MM.1S (cell line): ENCODE data around the gene GNAT2.

Experiments used
- DNase-seq: peaks from one replicate; pipeline ENCODE4 v3.0.0-alpha.2; 2015
- H2AFZ ChIP-seq: fragments of 300-600 bp; sonication (generic); 2 replicates; pipeline ENCODE4 v1.6.0; 2016; ENCODE audit warnings: antibody characterized with exemption, low read length
- H3F3A ChIP-seq: fragments of 300-600 bp; sonication (generic); 2 replicates; pipeline ENCODE4 v1.6.1; 2016; ENCODE audit warnings: mild to moderate bottlenecking, antibody characterized with exemption, low read length, moderate library complexity, mixed read lengths; ENCODE audit not compliant: insufficient read depth
- H3K27ac ChIP-seq: fragments of 300-600 bp; sonication (generic); 2 replicates; pipeline ENCODE4 v1.5.1; 2016; ENCODE audit warnings: mild to moderate bottlenecking, low read length
- H3K27me3 ChIP-seq: fragments of 300-600 bp; sonication (generic); replicated peaks from 2 replicates; pipeline ENCODE4 v1.6.0; 2016; ENCODE audit warnings: low read length; ENCODE audit not compliant: insufficient read depth
- H3K36me3 ChIP-seq: fragments of 300-600 bp; sonication (generic); replicated peaks from 2 replicates; pipeline ENCODE4 v1.6.1; 2016; ENCODE audit warnings: mild to moderate bottlenecking, low read length, mixed read lengths; ENCODE audit not compliant: insufficient read depth
- H3K4me1 ChIP-seq: fragments of 300-600 bp; sonication (generic); 2 replicates; pipeline ENCODE4 v1.6.1; 2016; ENCODE audit warnings: low read length, mixed read lengths
- H3K4me2 ChIP-seq: fragments of 300-600 bp; sonication (generic); 2 replicates; pipeline ENCODE4 v1.6.0; 2016; ENCODE audit warnings: low read depth, low read length
- H3K4me3 ChIP-seq: fragments of 300-600 bp; sonication (generic); 2 replicates; pipeline ENCODE4 v1.5.1; 2016; ENCODE audit warnings: low read length, mixed read lengths
- H3K79me2 ChIP-seq: fragments of 300-600 bp; sonication (generic); 2 replicates; pipeline ENCODE4 v1.6.1; 2016; ENCODE audit warnings: mixed run types, low read length, mixed read lengths
- H3K9ac ChIP-seq: fragments of 300-600 bp; sonication (generic); 2 replicates; pipeline ENCODE4 v1.6.1; 2016; ENCODE audit warnings: low read length, mixed read lengths
- H3K9me2 ChIP-seq: fragments of 300-600 bp; sonication (generic); replicated peaks from 2 replicates; pipeline ENCODE4 v1.6.1; 2016; ENCODE audit warnings: mild to moderate bottlenecking, low read length, mixed read lengths; ENCODE audit not compliant: insufficient read depth
- H3K9me3 ChIP-seq: fragments of 300-600 bp; sonication (generic); replicated peaks from 2 replicates; pipeline ENCODE4 v1.6.1; 2016; ENCODE audit warnings: mild to moderate bottlenecking, low read length, mixed read lengths; ENCODE audit not compliant: insufficient read depth
- H4K20me1 ChIP-seq: fragments of 300-600 bp; sonication (generic); 2 replicates; pipeline ENCODE4 v1.6.1; 2016; ENCODE audit warnings: mild to moderate bottlenecking, low read length, moderate library complexity, mixed read lengths; ENCODE audit not compliant: insufficient read depth
- EZH2 ChIP-seq: fragments of 300-600 bp; sonication (generic); optimal IDR thresholded peaks from 2 replicates; pipeline ENCODE3; 2017; ENCODE audit warnings: low read depth, mild to moderate bottlenecking, antibody characterized with exemption, low read length, mixed read lengths
- EZH2phosphoT487 ChIP-seq: fragments of 300-600 bp; sonication (generic); IDR thresholded peaks from 2 replicates; pipeline ENCODE4 v1.6.1; 2018; ENCODE audit warnings: antibody characterized with exemption, low read length
- TF ChIP-seq, protein P1 (sequence below): fragments of 300-600 bp; sonication (generic); IDR thresholded peaks from 2 replicates; pipeline ENCODE4 v1.5.1; 2016; ENCODE audit warnings: antibody characterized with exemption, low read length, mixed read lengths

GNAT2 gene

GRCh38 chr1:109570414-109570813 lies 49.0 kb downstream of the GNAT2 start:
- H4K20me1 ChIP-seq, result no peaks in the 10 kb centered on the region
- H3K9me3 ChIP-seq, result no peaks in the 10 kb centered on the region
- H3K4me3 ChIP-seq, result no peak overlapping the region
- peaks cover 4% of the 10 kb centered on the region for H3K4me1 ChIP-seq
- peaks cover 70% of the 10 kb centered on the region for H3K79me2 ChIP-seq
- no peaks in the 10 kb centered on the region for H3K9me2 ChIP-seq
- H3F3A ChIP-seq, result no peaks in the 10 kb centered on the region
- DNase-seq, result no peak
- no peaks in the 10 kb centered on the region for H3K36me3 ChIP-seq
- H3K4me2 ChIP-seq, result no peak overlapping the region
- H3K27me3 ChIP-seq, result no peaks in the 10 kb centered on the region
- no peak for TF ChIP-seq EZH2
- no peak for TF ChIP-seq EZH2phosphoT487
- TF ChIP-seq, protein P1, sequence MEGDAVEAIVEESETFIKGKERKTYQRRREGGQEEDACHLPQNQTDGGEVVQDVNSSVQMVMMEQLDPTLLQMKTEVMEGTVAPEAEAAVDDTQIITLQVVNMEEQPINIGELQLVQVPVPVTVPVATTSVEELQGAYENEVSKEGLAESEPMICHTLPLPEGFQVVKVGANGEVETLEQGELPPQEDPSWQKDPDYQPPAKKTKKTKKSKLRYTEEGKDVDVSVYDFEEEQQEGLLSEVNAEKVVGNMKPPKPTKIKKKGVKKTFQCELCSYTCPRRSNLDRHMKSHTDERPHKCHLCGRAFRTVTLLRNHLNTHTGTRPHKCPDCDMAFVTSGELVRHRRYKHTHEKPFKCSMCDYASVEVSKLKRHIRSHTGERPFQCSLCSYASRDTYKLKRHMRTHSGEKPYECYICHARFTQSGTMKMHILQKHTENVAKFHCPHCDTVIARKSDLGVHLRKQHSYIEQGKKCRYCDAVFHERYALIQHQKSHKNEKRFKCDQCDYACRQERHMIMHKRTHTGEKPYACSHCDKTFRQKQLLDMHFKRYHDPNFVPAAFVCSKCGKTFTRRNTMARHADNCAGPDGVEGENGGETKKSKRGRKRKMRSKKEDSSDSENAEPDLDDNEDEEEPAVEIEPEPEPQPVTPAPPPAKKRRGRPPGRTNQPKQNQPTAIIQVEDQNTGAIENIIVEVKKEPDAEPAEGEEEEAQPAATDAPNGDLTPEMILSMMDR, result no peak
- no peak overlapping the region for H2AFZ ChIP-seq
- H3K9ac ChIP-seq, result no peak overlapping the region
- no peak overlapping the region for H3K27ac ChIP-seq

- Histone ChIP-seq H3F3A (no peaks in the 10 kb centered on the region), H3K9me3 (no peaks in the 10 kb centered on the region), H3K27ac (no peak overlapping the region), H4K20me1 (0 out of 2 replicates have a peak, but pooled peaks cover 1% of the 10 kb centered on the region), H3K4me2 (no peak overlapping the region), H3K79me2 (peaks cover 81% of the 10 kb centered on the region), H3K9me2 (no peaks in the 10 kb centered on the region), H3K4me3 (no peak overlapping the region), H3K4me1 (peaks cover 10% of the 10 kb centered on the region), H3K36me3 (no peaks in the 10 kb centered on the region), H2AFZ (no peak overlapping the region), H3K27me3 (no peaks in the 10 kb centered on the region), H3K9ac (no peak overlapping the region)
- TF ChIP-seq EZH2 (no peak), EZH2phosphoT487 (no peak)
- TF ChIP-seq, protein P1, result no peak
- DNase-seq, result no peak
Measured at GRCh38 chr1:109569323-109569722, 50.1 kb downstream of the GNAT2 start.

GRCh38 chr1:109567877-109568672 lies 51.3 kb downstream of the GNAT2 start:
- Histone ChIP-seq H3K9ac (no peak overlapping the region), H2AFZ (no peak overlapping the region), H3K79me2 (peaks cover 92% of the 10 kb centered on the region), H3K4me1 (peaks cover 16% of the 10 kb centered on the region), H3K4me2 (no peak overlapping the region), H4K20me1 (0 out of 2 replicates have a peak, but pooled peaks cover 3% of the 10 kb centered on the region), H3K27ac (no peak overlapping the region), H3K9me3 (no peaks in the 10 kb centered on the region), H3K4me3 (no peak overlapping the region), H3K9me2 (no peaks in the 10 kb centered on the region), H3K27me3 (no peaks in the 10 kb centered on the region), H3F3A (no peaks in the 10 kb centered on the region), H3K36me3 (no peaks in the 10 kb centered on the region)
- TF ChIP-seq, protein P1, result no peak
- TF ChIP-seq EZH2phosphoT487 (no peak), EZH2 (no peak)
- no peak for DNase-seq
